Neutrophil (primary cell): ENCODE results near the gene ANAPC16.

ENCODE experiments used
- H3K27ac ChIP-seq: fragments of 200-600 bp; sonication (generic); 2 replicates; pipeline ENCODE4 v1.5.1; 2016; ENCODE audit warnings: mild to moderate bottlenecking, moderate library complexity
- H3K27me3 ChIP-seq: fragments of 200-600 bp; sonication (generic); 2 replicates; pipeline ENCODE4 v1.6.0; 2016; ENCODE audit warnings: mild to moderate bottlenecking
- H3K36me3 ChIP-seq: fragments of 200-600 bp; sonication (generic); 2 replicates; pipeline ENCODE4 v1.5.1; 2017
- H3K4me1 ChIP-seq, 2 experiments: fragments of 200-600 bp in 1 of 2; sonication (generic) in 1 of 2; 1 replicate in 1 of 2; 2 replicates in 1 of 2; pipeline versions ENCODE4 v1.5.1 to v1.6.1; 2013 to 2016; ENCODE audit warnings: low read depth in 1 of 2, low read length in 1 of 2, mild to moderate bottlenecking in 1 of 2, moderate library complexity in 1 of 2; ENCODE audit not compliant: control insufficient read depth in 1 of 2, insufficient read depth in 1 of 2
- H3K4me3 ChIP-seq, 2 experiments: fragments of 200-600 bp in 1 of 2; sonication (generic) in 1 of 2; 1 replicate in 1 of 2; 2 replicates in 1 of 2; pipeline ENCODE4 v1.5.1; 2013 to 2016; ENCODE audit warnings: low read depth in 1 of 2, low read length in 1 of 2, mild to moderate bottlenecking in 1 of 2, moderate library complexity in 1 of 2
- H3K9me3 ChIP-seq: fragments of 200-600 bp; sonication (generic); 2 replicates; pipeline ENCODE4 v1.5.1; 2016
- CTCF ChIP-seq: fragments of 200-600 bp; sonication (generic); IDR thresholded peaks from 2 replicates; pipeline ENCODE4 v1.5.1; 2016; ENCODE audit warnings: antibody characterized with exemption

ANAPC16 gene

GRCh38 chr10:72177454-72177853 lies 38.4 kb upstream of the ANAPC16 start:
- Histone ChIP-seq H3K27ac (no peak overlapping the region), H3K4me1 (peaks cover 15 to 30% of the 10 kb centered on the region in 2 experiments), H3K36me3 (peaks cover 3% of the 10 kb centered on the region), H3K9me3 (no peaks in the 10 kb centered on the region), H3K4me3 (no peak overlapping the region), H3K27me3 (no peaks in the 10 kb centered on the region)
- no peak for TF ChIP-seq CTCF

- H3K4me3 ChIP-seq = no peak overlapping the region
- peaks cover 4% of the 10 kb centered on the region for H3K9me3 ChIP-seq
- no peaks in the 10 kb centered on the region for H3K27me3 ChIP-seq
- TF ChIP-seq CTCF = no peak
- H3K27ac ChIP-seq = no peak overlapping the region
- no peaks in the 10 kb centered on the region for H3K4me1 ChIP-seq
- H3K36me3 ChIP-seq = no peaks in the 10 kb centered on the region
Observed at GRCh38 chr10:72184156-72184555, 31.7 kb upstream of the ANAPC16 start.

GRCh38 chr10:72186258-72186981 lies 29.4 kb upstream of the ANAPC16 start:
- Histone ChIP-seq H3K4me3 (no peak overlapping the region), H3K36me3 (peaks cover 10% of the 10 kb centered on the region), H3K4me1 (no peaks in the 10 kb centered on the region), H3K27me3 (no peaks in the 10 kb centered on the region), H3K9me3 (peaks cover 4% of the 10 kb centered on the region), H3K27ac (no peak overlapping the region)
- TF ChIP-seq CTCF = no peak

- Histone ChIP-seq H3K27me3 (no peaks in the 10 kb centered on the region), H3K4me1 (no peaks in the 10 kb centered on the region), H3K4me3 (no peak overlapping the region), H3K9me3 (peaks cover 4% of the 10 kb centered on the region), H3K27ac (no peak overlapping the region), H3K36me3 (peaks cover 10% of the 10 kb centered on the region)
- TF ChIP-seq CTCF = no peak
Observed at GRCh38 chr10:72186982-72187330, 28.9 kb upstream of the ANAPC16 start.

GRCh38 chr10:72194949-72195348 lies 20.9 kb upstream of the ANAPC16 start:
- Histone ChIP-seq H3K4me1 (no peaks in the 10 kb centered on the region), H3K27ac (no peak overlapping the region), H3K4me3 (no peak overlapping the region), H3K36me3 (peaks cover 39% of the 10 kb centered on the region), H3K27me3 (no peaks in the 10 kb centered on the region), H3K9me3 (no peaks in the 10 kb centered on the region)
- no peak for TF ChIP-seq CTCF
